CD14-positive monocyte (primary cell): ENCODE data around the gene GNPNAT1. TPM values are rescaled to one million over a fixed set of nuclear protein-coding genes. Genes with fewer than 3 reads are reported as not detected.

Source experiments
- DNase-seq, 3 donors: peaks; one replicate each; pipeline ENCODE4 v3.0.0-alpha.2; 2011 to 2022
- H2AFZ ChIP-seq: 2 replicates; pipeline ENCODE4 v1.6.0; 2012; ENCODE audit warnings: mild to moderate bottlenecking, low read depth, low read length, inconsistent platforms; ENCODE audit not compliant: insufficient read depth, poor library complexity, severe bottlenecking
- H3K27ac ChIP-seq, 2 donors: 1 replicate in 1 of 2; 2 replicates in 1 of 2; pipeline ENCODE4 v1.5.1; 2012 to 2013; ENCODE audit warnings: low read length in 2 of 2, control low read depth in 1 of 2, inconsistent platforms in 1 of 2, low read depth in 1 of 2, mild to moderate bottlenecking in 1 of 2
- H3K27me3 ChIP-seq, 2 donors: one replicate each; pipeline versions ENCODE4 v1.6.0 to v1.6.1; 2011 to 2013; ENCODE audit warnings: low read length in 2 of 2; ENCODE audit not compliant: control insufficient read depth in 2 of 2, insufficient read depth in 2 of 2
- H3K36me3 ChIP-seq, 2 donors: replicated peaks in 1 of 2; 1 replicate in 1 of 2; 2 replicates in 1 of 2; pipeline versions ENCODE4 v1.5.1 to v1.6.1; 2012 to 2013; ENCODE audit warnings: low read length in 2 of 2, control low read depth in 1 of 2, inconsistent platforms in 1 of 2, mild to moderate bottlenecking in 1 of 2; ENCODE audit not compliant: insufficient read depth in 2 of 2, control insufficient read depth in 1 of 2
- H3K4me1 ChIP-seq, 2 donors: 1 replicate in 1 of 2; 2 replicates in 1 of 2; pipeline versions ENCODE4 v1.5.1 to v1.6.1; 2012 to 2013; ENCODE audit warnings: low read length in 2 of 2, control low read depth in 1 of 2, inconsistent platforms in 1 of 2, mild to moderate bottlenecking in 1 of 2, moderate library complexity in 1 of 2; ENCODE audit not compliant: insufficient read depth in 2 of 2, control insufficient read depth in 1 of 2
- H3K4me2 ChIP-seq: replicated peaks from 2 replicates; pipeline ENCODE3; 2012; ENCODE audit warnings: low read length, moderate library complexity, mild to moderate bottlenecking; ENCODE audit not compliant: poor library complexity, severe bottlenecking; ENCODE audit errors: extremely low read depth
- H3K4me3 ChIP-seq, 3 experiments: fragments of 200-600 bp in 1 of 3; sonication (generic) in 1 of 3; replicated peaks in 1 of 3; 1 replicate in 2 of 3; 2 replicates in 1 of 3; pipeline ENCODE4 v1.5.1; 2011 to 2013; ENCODE audit warnings: low read length in 3 of 3, mild to moderate bottlenecking in 3 of 3, control low read depth in 2 of 3, low read depth in 2 of 3, inconsistent platforms in 1 of 3, moderate library complexity in 1 of 3
- H3K79me2 ChIP-seq: 2 replicates; pipeline ENCODE4 v1.6.0; 2012; ENCODE audit warnings: mild to moderate bottlenecking, control low read depth, inconsistent platforms, low read length, moderate library complexity; ENCODE audit not compliant: insufficient read depth
- H3K9ac ChIP-seq: 2 replicates; pipeline ENCODE4 v1.6.0; 2017; ENCODE audit warnings: low read length, mild to moderate bottlenecking; ENCODE audit not compliant: insufficient read depth, poor library complexity, severe bottlenecking
- H3K9me3 ChIP-seq, 2 donors: replicated peaks in 1 of 2; 1 replicate in 1 of 2; 2 replicates in 1 of 2; pipeline versions ENCODE4 v1.5.1 to v1.6.1; 2012 to 2013; ENCODE audit warnings: low read length in 2 of 2, control low read depth in 1 of 2; ENCODE audit not compliant: control insufficient read depth in 1 of 2, insufficient read depth in 1 of 2
- H4K20me1 ChIP-seq: 2 replicates; pipeline ENCODE4 v1.6.0; 2012; ENCODE audit warnings: mild to moderate bottlenecking, low read length, control low read depth, moderate library complexity; ENCODE audit not compliant: insufficient read depth
- H3K27ac Mint-ChIP-seq, 7 donors: one replicate each; pipeline ENCODE4 v1.8.0; 2020; ENCODE audit warnings: mild to moderate bottlenecking in 7 of 7, mixed read lengths in 7 of 7, moderate library complexity in 6 of 7, inconsistent platforms in 2 of 7
- H3K27me3 Mint-ChIP-seq, 3 donors: one replicate each; pipeline ENCODE4 v1.8.0; 2021 to 2022; ENCODE audit warnings: low read depth in 3 of 3, mild to moderate bottlenecking in 3 of 3, mixed read lengths in 3 of 3, moderate library complexity in 3 of 3, inconsistent platforms in 1 of 3
- H3K36me3 Mint-ChIP-seq, 2 donors: one replicate each; pipeline ENCODE4 v1.8.0; 2020; ENCODE audit warnings: mixed read lengths in 2 of 2, inconsistent platforms in 1 of 2, mild to moderate bottlenecking in 1 of 2
- H3K4me1 Mint-ChIP-seq: one replicate; pipeline ENCODE4 v1.8.0; 2020; ENCODE audit warnings: mild to moderate bottlenecking, mixed read lengths
- H3K4me3 Mint-ChIP-seq, 2 donors: one replicate each; pipeline ENCODE4 v1.8.0; 2020; ENCODE audit warnings: mild to moderate bottlenecking in 2 of 2, mixed read lengths in 2 of 2, moderate library complexity in 1 of 2
- H3K9me3 Mint-ChIP-seq, 7 donors: one replicate each; pipeline ENCODE4 v1.8.0; 2020 to 2022; ENCODE audit warnings: mixed read lengths in 7 of 7, mild to moderate bottlenecking in 6 of 7, moderate library complexity in 6 of 7, inconsistent platforms in 2 of 7
- WGBS: methylation state at CpG from one replicate; pipeline ENCODE4 v1.1.5; 2013; ENCODE audit warnings: missing lambda C conversion rate; ENCODE audit not compliant: insufficient coverage; 5-methylcytosine and 5-hydroxymethylcytosine counted together
- intact Hi-C, 2 donors: fragments of 100-400 bp; cut with micrococcal nuclease; formaldehyde crosslinking; loops; one replicate each; pipeline versions ENCODE4 v1.15.0 to v1.15.1; 2023
- polyA plus RNA-seq, 3 donors: library from polyadenylated mRNA; depleted of rRNA in 1 of 3; unstranded in 2 of 3; stranded (reverse) in 1 of 3; fragments of 300-500 nt in 2 of 3; fragments of >200 nt in 1 of 3; fragmentation: Illumina TruSeq in 2 of 3; gene quantifications; 1 replicate in 2 of 3; 2 replicates in 1 of 3; pipeline ENCODE4 v1.2.3, GENCODE V29; 2012 to 2021
- TF ChIP-seq, protein P1 (sequence below): fragments of 200-600 bp; IDR thresholded peaks from one replicate; pipeline ENCODE4 v1.8.0; 2022; ENCODE audit warnings: antibody characterized with exemption, mild to moderate bottlenecking

Gene GNPNAT1
- polyA plus RNA-seq, 3 donors, result 1.1 to 3.1 (median 1.9) TPM

DNA sequence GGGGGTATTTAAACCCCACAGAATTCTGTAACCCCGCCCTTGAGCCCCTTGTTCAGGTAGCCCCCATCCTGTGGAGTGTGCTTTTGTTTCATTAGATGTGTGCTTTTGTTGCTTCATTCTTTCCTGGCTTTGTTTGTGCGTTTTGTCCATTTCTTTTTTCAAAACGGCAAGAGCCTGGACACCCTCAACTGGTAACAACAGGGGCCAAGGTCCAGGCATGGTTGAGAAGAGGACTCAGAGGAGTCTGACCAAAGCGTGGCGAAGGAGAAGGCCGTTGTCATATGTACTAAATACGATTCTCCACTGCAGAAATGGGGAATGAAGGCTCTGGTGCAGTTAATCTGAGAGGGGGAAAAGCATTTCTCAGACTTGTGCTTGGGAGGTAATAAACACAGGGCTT lies 46.0 kb upstream of the GNPNAT1 start:
- H3K27ac Mint-ChIP-seq, result no peak overlapping the region
- H3K4me2 ChIP-seq, result no peak overlapping the region

DNA sequence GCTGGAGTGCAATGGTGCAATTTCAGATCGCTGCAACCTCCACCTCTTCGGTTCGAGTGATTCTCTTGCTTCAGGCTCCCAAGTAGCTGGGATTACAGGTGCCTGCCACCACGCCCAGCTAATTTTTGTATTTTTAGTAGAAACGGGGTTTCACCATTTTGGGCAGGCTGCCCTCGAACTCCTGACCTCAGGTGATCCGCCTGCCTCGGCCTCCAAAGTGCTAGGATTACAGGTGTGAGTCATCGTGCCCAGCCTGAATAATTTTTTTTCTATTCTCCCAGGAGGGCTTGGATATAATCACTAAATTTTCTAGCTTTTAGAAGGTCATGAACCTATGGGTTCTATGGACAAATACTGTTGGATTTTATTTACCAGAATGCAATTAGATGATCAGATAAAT lies 44.7 kb upstream of the GNPNAT1 start:
- H3K36me3 ChIP-seq, result no peaks in the 10 kb centered on the region
- 98% methylated on average over 8 of the region's 9 CpGs for WGBS
- TF ChIP-seq, protein P1, sequence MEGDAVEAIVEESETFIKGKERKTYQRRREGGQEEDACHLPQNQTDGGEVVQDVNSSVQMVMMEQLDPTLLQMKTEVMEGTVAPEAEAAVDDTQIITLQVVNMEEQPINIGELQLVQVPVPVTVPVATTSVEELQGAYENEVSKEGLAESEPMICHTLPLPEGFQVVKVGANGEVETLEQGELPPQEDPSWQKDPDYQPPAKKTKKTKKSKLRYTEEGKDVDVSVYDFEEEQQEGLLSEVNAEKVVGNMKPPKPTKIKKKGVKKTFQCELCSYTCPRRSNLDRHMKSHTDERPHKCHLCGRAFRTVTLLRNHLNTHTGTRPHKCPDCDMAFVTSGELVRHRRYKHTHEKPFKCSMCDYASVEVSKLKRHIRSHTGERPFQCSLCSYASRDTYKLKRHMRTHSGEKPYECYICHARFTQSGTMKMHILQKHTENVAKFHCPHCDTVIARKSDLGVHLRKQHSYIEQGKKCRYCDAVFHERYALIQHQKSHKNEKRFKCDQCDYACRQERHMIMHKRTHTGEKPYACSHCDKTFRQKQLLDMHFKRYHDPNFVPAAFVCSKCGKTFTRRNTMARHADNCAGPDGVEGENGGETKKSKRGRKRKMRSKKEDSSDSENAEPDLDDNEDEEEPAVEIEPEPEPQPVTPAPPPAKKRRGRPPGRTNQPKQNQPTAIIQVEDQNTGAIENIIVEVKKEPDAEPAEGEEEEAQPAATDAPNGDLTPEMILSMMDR, result no peak
- H3K9me3 Mint-ChIP-seq, result peaks cover 2 to 7% (median 4%) of the 10 kb centered on the region in 7 donors
- intact Hi-C loops, result no loop called here
- DNase-seq, result no peak
- H4K20me1 ChIP-seq, result no peaks in the 10 kb centered on the region
- no peak overlapping the region for H3K9ac ChIP-seq
- no peak overlapping the region for H3K27ac Mint-ChIP-seq
- no peak overlapping the region for H3K4me2 ChIP-seq
- no peak overlapping the region for H2AFZ ChIP-seq
- no peaks in the 10 kb centered on the region for H3K9me3 ChIP-seq
- no peak overlapping the region for H3K4me3 Mint-ChIP-seq
- no peak overlapping the region for H3K27ac ChIP-seq
- H3K4me3 ChIP-seq, result no peak overlapping the region
- H3K4me1 Mint-ChIP-seq, result no peaks in the 10 kb centered on the region
- peaks cover 0 to 3% (median 2%) of the 10 kb centered on the region in 3 donors for H3K27me3 Mint-ChIP-seq
- H3K4me1 ChIP-seq, result no peaks in the 10 kb centered on the region
- H3K27me3 ChIP-seq, result no peaks in the 10 kb centered on the region
- H3K36me3 Mint-ChIP-seq, result no peaks in the 10 kb centered on the region
- no peaks in the 10 kb centered on the region for H3K79me2 ChIP-seq

More for the DNA sequence above, 46.0 kb upstream of the GNPNAT1 start:
- H4K20me1 ChIP-seq, result no peaks in the 10 kb centered on the region
- WGBS, result 89% methylated on average over 7 of the region's 7 CpGs
- no peak overlapping the region for H3K9ac ChIP-seq
- no peak overlapping the region for H3K4me3 Mint-ChIP-seq
- H3K4me3 ChIP-seq, result no peak overlapping the region
- intact Hi-C loops, result no loop called here
- H3K4me1 ChIP-seq, result no peaks in the 10 kb centered on the region
- peaks cover 0 to 3% (median 0%) of the 10 kb centered on the region in 3 donors for H3K27me3 Mint-ChIP-seq
- H3K36me3 Mint-ChIP-seq, result no peaks in the 10 kb centered on the region
- DNase-seq, result no peak
- no peak overlapping the region for H3K27ac ChIP-seq
- TF ChIP-seq, protein P1, result no peak
- no peaks in the 10 kb centered on the region for H3K79me2 ChIP-seq
- H3K36me3 ChIP-seq, result no peaks in the 10 kb centered on the region
- no peaks in the 10 kb centered on the region for H3K9me3 ChIP-seq
- H3K27me3 ChIP-seq, result no peaks in the 10 kb centered on the region
- H3K4me1 Mint-ChIP-seq, result no peaks in the 10 kb centered on the region
- no peak overlapping the region for H2AFZ ChIP-seq
- peaks cover 2 to 7% (median 4%) of the 10 kb centered on the region in 7 donors for H3K9me3 Mint-ChIP-seq
